Esophagus muscularis mucosa (tissue), 4 donors: ENCODE measurements around the gene ZNF263. TPM values are rescaled to one million over a fixed set of nuclear protein-coding genes. Genes with fewer than 3 reads are reported as not detected.

ENCODE experiments used
- DNase-seq: peaks from one replicate; pipeline ENCODE4 v3.0.0-alpha.2; 2017; ENCODE audit errors: extremely low spot score
- H3K27ac ChIP-seq, 4 donors: fragments of 200-600 bp; sonication (generic); replicated peaks in 1 of 4; 1 replicate in 3 of 4; 2 replicates in 1 of 4; pipeline ENCODE4 v1.5.1; 2016 to 2019; ENCODE audit warnings: mild to moderate bottlenecking in 1 of 4
- H3K27me3 ChIP-seq, 4 donors: fragments of 200-600 bp; sonication (generic); one replicate each; pipeline versions ENCODE4 v1.5.1 to v1.6.0; 2016 to 2019
- H3K36me3 ChIP-seq, 4 donors: fragments of 200-600 bp; sonication (generic); one replicate each; pipeline ENCODE4 v1.5.1; 2016 to 2019
- H3K4me1 ChIP-seq, 4 donors: fragments of 200-600 bp; sonication (generic); one replicate each; pipeline ENCODE4 v1.5.1; 2016 to 2019
- H3K4me3 ChIP-seq, 4 donors: fragments of 200-600 bp; sonication (generic); 1 replicate in 2 of 4; 2 replicates in 2 of 4; pipeline ENCODE4 v1.5.1; 2016 to 2019; ENCODE audit warnings: mild to moderate bottlenecking in 4 of 4, moderate library complexity in 1 of 4
- H3K9me3 ChIP-seq, 4 donors: fragments of 200-600 bp; sonication (generic); 1 replicate in 3 of 4; 2 replicates in 1 of 4; pipeline ENCODE4 v1.5.1; 2016 to 2019
- CTCF ChIP-seq, 3 experiments: fragments of 200-600 bp in 2 of 3; fragments of 450-650 bp in 1 of 3; sonication (generic) in 2 of 3; IDR thresholded peaks; one replicate each; pipeline ENCODE4 v1.5.1; 2017 to 2019; ENCODE audit warnings: antibody characterized with exemption in 3 of 3, mild to moderate bottlenecking in 2 of 3, moderate library complexity in 1 of 3
- EP300 ChIP-seq: sonication (generic); formaldehyde crosslinking; IDR thresholded peaks from one replicate; pipeline ENCODE4 v1.6.1; 2017; ENCODE audit warnings: antibody characterized with exemption
- POLR2A ChIP-seq: fragments of 450-650 bp; IDR thresholded peaks from one replicate; pipeline ENCODE4 v1.6.1; 2017; ENCODE audit warnings: antibody characterized with exemption, moderate library complexity, mild to moderate bottlenecking, low read depth
- POLR2AphosphoS5 ChIP-seq, 2 donors: sonication (generic); formaldehyde crosslinking; IDR thresholded peaks; one replicate each; pipeline ENCODE4 v1.6.1; 2017; ENCODE audit warnings: antibody characterized with exemption in 2 of 2
- whole genome bisulfite sequencing: methylation state at CpG from one replicate; pipeline ENCODE4 v1.1.5; 2018; 5-methylcytosine and 5-hydroxymethylcytosine counted together
- intact Hi-C: fragments of 100-400 bp; cut with DNase I; formaldehyde crosslinking; loops from one replicate; pipeline ENCODE4 v1.15.1; 2023
- total RNA-seq, 4 donors: library from RNA; depleted of rRNA; stranded (reverse); fragments of >200 nt; gene quantifications; one replicate each; pipeline versions ENCODE4 v1.1.0 to v1.2.1, GENCODE V29; 2016

Gene ZNF263
- total RNA-seq, 4 donors from 2014 or later, result 31.1 to 54.3 (median 42.8) TPM

DNA sequence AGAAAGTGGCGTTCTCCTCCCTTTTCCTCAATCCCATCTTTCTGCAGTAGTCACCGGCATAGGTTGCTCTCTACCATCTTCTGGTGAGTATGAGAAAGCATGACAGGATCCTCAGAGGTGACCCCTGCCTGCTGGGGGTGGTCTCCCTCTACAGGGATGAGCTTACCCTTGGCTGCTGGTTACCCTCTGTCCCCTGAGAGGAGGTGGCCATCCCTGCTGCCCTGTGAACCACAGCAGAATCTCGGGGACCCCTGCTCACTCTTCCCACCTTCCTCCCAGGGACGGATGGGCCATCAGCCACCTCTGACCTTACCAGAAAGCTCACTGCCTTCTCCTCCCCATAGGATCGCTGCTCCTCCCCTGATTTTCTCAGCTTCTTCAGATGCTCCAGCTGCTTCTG is 34.7 kb upstream of the ZNF263 start:
- H3K27ac ChIP-seq, result no peak overlapping the region
- no peaks in the 10 kb centered on the region for H3K36me3 ChIP-seq
- WGBS, result 79% methylated on average over 5 of the region's 5 CpGs
- TF ChIP-seq POLR2A (no peak), POLR2AphosphoS5 (IDR thresholded peaks at IDR 0.05) (no peak), CTCF (IDR thresholded peaks at IDR 0.05) (no peak), EP300 (no peak)
- no peaks in the 10 kb centered on the region for H3K9me3 ChIP-seq
- H3K4me1 ChIP-seq, result no peaks in the 10 kb centered on the region
- H3K4me3 ChIP-seq, result no peak overlapping the region
- H3K27me3 ChIP-seq, result peaks cover 0 to 51% (median 0%) of the 10 kb centered on the region in 4 donors
- DNase-seq, result no peak
- intact Hi-C loops, result no loop called here

GRCh38 chr16:3249020-3249419 is 34.3 kb upstream of the ZNF263 start:
- intact Hi-C loops, result no loop called here
- Histone ChIP-seq H3K27me3 (peaks cover 0 to 47% (median 0%) of the 10 kb centered on the region in 4 donors), H3K27ac (no peak overlapping the region), H3K4me1 (no peaks in the 10 kb centered on the region), H3K9me3 (no peaks in the 10 kb centered on the region), H3K4me3 (no peak overlapping the region), H3K36me3 (no peaks in the 10 kb centered on the region)
- DNase-seq, result no peak
- TF ChIP-seq POLR2AphosphoS5 (IDR thresholded peaks at IDR 0.05), result no peak
- no peak for TF ChIP-seq POLR2A
- no peak for TF ChIP-seq EP300
- TF ChIP-seq CTCF (IDR thresholded peaks at IDR 0.05), result no peak
- WGBS, result 86% methylated on average over 1 of the region's 1 CpG

DNA sequence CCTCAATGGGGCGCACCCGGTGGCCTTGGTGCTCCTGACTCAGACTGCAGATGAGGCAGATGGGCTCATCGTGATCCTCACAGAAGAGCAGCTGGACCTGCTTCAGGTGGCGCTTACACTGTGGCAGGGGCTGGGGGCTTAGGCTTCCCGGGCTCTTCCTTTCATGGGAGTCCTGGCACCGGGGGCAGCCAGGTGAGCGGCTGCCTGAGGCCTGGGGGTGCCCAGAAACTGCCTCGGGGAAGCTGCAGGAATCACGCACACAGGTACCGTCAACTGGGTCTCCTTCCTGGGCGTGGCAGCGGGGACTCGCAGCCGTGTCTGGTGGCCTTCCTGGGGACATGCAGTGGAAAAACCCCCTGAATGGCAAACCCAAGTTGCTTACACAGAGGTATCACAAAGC is 33.8 kb upstream of the ZNF263 start:
- no peak for TF ChIP-seq EP300
- TF ChIP-seq POLR2A, result no peak
- no peak for TF ChIP-seq POLR2AphosphoS5 (IDR thresholded peaks at IDR 0.05)
- TF ChIP-seq CTCF (IDR thresholded peaks at IDR 0.05), result no peak
- H3K4me3 ChIP-seq, result no peak overlapping the region
- H3K4me1 ChIP-seq, result no peaks in the 10 kb centered on the region
- H3K27ac ChIP-seq, result no peak overlapping the region
- no peaks in the 10 kb centered on the region for H3K9me3 ChIP-seq
- intact Hi-C loops, result no loop called here
- peaks cover 0 to 49% (median 2%) of the 10 kb centered on the region in 4 donors for H3K27me3 ChIP-seq
- WGBS, result 90% methylated on average over 4 of the region's 14 CpGs
- no peaks in the 10 kb centered on the region for H3K36me3 ChIP-seq
- DNase-seq, result no peak

DNA sequence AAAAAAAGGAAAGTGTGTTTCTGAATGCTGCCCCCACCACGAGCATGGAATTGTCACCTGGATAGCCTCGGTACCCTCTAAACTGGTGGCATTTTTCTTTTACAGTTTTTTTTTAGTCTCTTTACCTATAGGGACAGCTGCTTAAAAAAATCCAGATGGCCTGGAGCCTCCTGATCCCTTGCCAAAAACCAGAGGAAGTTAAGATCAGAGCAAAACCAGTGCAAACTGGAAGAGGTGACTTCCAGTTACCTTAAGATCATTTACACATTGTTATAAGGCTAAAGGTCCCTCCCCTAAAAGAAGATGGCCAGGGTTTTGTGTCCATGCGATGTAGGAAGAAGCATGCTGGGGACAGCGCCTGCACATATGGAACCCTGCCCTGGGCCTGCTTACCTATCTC is 30.3 kb upstream of the ZNF263 start:
- no peak overlapping the region for H3K27ac ChIP-seq
- H3K4me1 ChIP-seq, result no peaks in the 10 kb centered on the region
- 73% methylated on average over 4 of the region's 4 CpGs for WGBS
- no peak overlapping the region for H3K4me3 ChIP-seq
- no peak for DNase-seq
- H3K27me3 ChIP-seq, result peaks cover 0 to 47% (median 3%) of the 10 kb centered on the region in 4 donors
- intact Hi-C loops, result no loop called here
- H3K9me3 ChIP-seq, result no peaks in the 10 kb centered on the region
- H3K36me3 ChIP-seq, result no peaks in the 10 kb centered on the region
- TF ChIP-seq POLR2AphosphoS5 (IDR thresholded peaks at IDR 0.05), result no peak
- TF ChIP-seq EP300, result no peak
- TF ChIP-seq POLR2A, result no peak
- TF ChIP-seq CTCF (IDR thresholded peaks at IDR 0.05), result no peak

GRCh38 chr16:3254309-3254708 is 29.0 kb upstream of the ZNF263 start:
- no peaks in the 10 kb centered on the region for H3K36me3 ChIP-seq
- 49% methylated on average over 15 of the region's 35 CpGs for WGBS
- H3K4me1 ChIP-seq, result no peaks in the 10 kb centered on the region
- no peaks in the 10 kb centered on the region for H3K9me3 ChIP-seq
- intact Hi-C loops, result no loop called here
- H3K4me3 ChIP-seq, result no peak overlapping the region
- TF ChIP-seq CTCF (IDR thresholded peaks at IDR 0.05) (no peak), POLR2A (no peak), POLR2AphosphoS5 (IDR thresholded peaks at IDR 0.05) (no peak), EP300 (no peak)
- no peak overlapping the region for H3K27ac ChIP-seq
- DNase-seq, result no peak
- H3K27me3 ChIP-seq, result peaks cover 0 to 37% (median 3%) of the 10 kb centered on the region in 4 donors
